ENCODE measurements around the gene ORC3. TPM values are rescaled to one million over a fixed set of nuclear protein-coding genes. Genes with fewer than 3 reads are reported as not detected.

The ORC3 gene
- polyA plus RNA-seq, 1 donor (not counting 4 experiments of a cell fraction or from before 2014, with no cell fraction given) = 37.4 TPM

- no peaks in the 10 kb centered on the region for H3K9me3 ChIP-seq (ENCODE audit: control insufficient read depth, low read depth, low read length)
- no peaks in the 10 kb centered on the region for H3K36me3 ChIP-seq (ENCODE audit: control insufficient read depth in 2 of 2, extremely low read depth in 1 of 2, insufficient read depth in 2 of 2, low read length in 2 of 2)
- DNase-seq (ENCODE audit: low read depth, low spot score) (no peak), FAIRE-seq (no peak)
- H2AFZ ChIP-seq (ENCODE audit: control insufficient read depth, low read length) = no peak overlapping the region
- no peak overlapping the region for H3K4me3 ChIP-seq (ENCODE audit: control insufficient read depth in 2 of 3, extremely low read depth in 1 of 3, insufficient read depth in 2 of 3, low read depth in 1 of 3, low read length in 3 of 3)
- dilution Hi-C loops (cut with MboI; ENCODE audit: extremely low pct_ligation_motif_present, low sequenced_read_pairs) = no loop called here
- H4K20me1 ChIP-seq (ENCODE audit: control insufficient read depth, extremely low read depth, insufficient read depth, low read length) = no peaks in the 10 kb centered on the region
- no peak for TF ChIP-seq EZH2 (IDR thresholded peaks at IDR 0.05; ENCODE audit: low read length)
- no peak for TF ChIP-seq CTCF (optimal IDR thresholded peaks at IDR 0.05 in 1 of 3, IDR thresholded peaks at IDR 0.05 in 1 of 3, conservative IDR thresholded peaks at IDR 0.05 in 1 of 3; ENCODE audit: extremely low read depth in 1 of 3, insufficient read depth in 2 of 3, low read length in 3 of 3)
- H3K9me1 ChIP-seq (ENCODE audit: control insufficient read depth, extremely low read depth, insufficient read depth, low read length) = no peaks in the 10 kb centered on the region
- H3K9ac ChIP-seq (ENCODE audit: control insufficient read depth, extremely low read depth, insufficient read depth, low read length) = no peak overlapping the region
- no peaks in the 10 kb centered on the region for H3K4me1 ChIP-seq (ENCODE audit: control insufficient read depth, extremely low read depth, insufficient read depth, low read length)
- no peak overlapping the region for H3K27ac ChIP-seq (ENCODE audit: control insufficient read depth, insufficient read depth, low read length)
- H3K79me2 ChIP-seq (ENCODE audit: control insufficient read depth, insufficient read depth, low read length) = no peaks in the 10 kb centered on the region
- H3K4me2 ChIP-seq (ENCODE audit: control insufficient read depth, extremely low read depth, insufficient read depth, low read depth, low read length) = no peak overlapping the region
- no peaks in the 10 kb centered on the region for H3K27me3 ChIP-seq (ENCODE audit: control insufficient read depth, extremely low read depth, insufficient read depth, low read length)
These were observed 33.3 kb downstream of the ORC3 start for GRCh38 chr6:87623248-87623647.

GRCh38 chr6:87628424-87628823 lies 38.5 kb downstream of the ORC3 start:
- H3K9ac ChIP-seq (ENCODE audit: control insufficient read depth, extremely low read depth, insufficient read depth, low read length) = no peak overlapping the region
- TF ChIP-seq CTCF (optimal IDR thresholded peaks at IDR 0.05 in 1 of 3, IDR thresholded peaks at IDR 0.05 in 1 of 3, conservative IDR thresholded peaks at IDR 0.05 in 1 of 3; ENCODE audit: extremely low read depth in 1 of 3, insufficient read depth in 2 of 3, low read length in 3 of 3) (no peak), EZH2 (IDR thresholded peaks at IDR 0.05; ENCODE audit: low read length) (no peak)
- no peaks in the 10 kb centered on the region for H3K36me3 ChIP-seq (ENCODE audit: control insufficient read depth in 2 of 2, extremely low read depth in 1 of 2, insufficient read depth in 2 of 2, low read length in 2 of 2)
- H3K79me2 ChIP-seq (ENCODE audit: control insufficient read depth, insufficient read depth, low read length) = no peaks in the 10 kb centered on the region
- no peaks in the 10 kb centered on the region for H3K27me3 ChIP-seq (ENCODE audit: control insufficient read depth, extremely low read depth, insufficient read depth, low read length)
- no peak overlapping the region for H2AFZ ChIP-seq (ENCODE audit: control insufficient read depth, low read length)
- dilution Hi-C loops (cut with MboI; ENCODE audit: extremely low pct_ligation_motif_present, low sequenced_read_pairs) = no loop called here
- FAIRE-seq = no peak
- no peaks in the 10 kb centered on the region for H3K9me1 ChIP-seq (ENCODE audit: control insufficient read depth, extremely low read depth, insufficient read depth, low read length)
- no peak overlapping the region for H3K4me2 ChIP-seq (ENCODE audit: control insufficient read depth, extremely low read depth, insufficient read depth, low read depth, low read length)
- no peak for DNase-seq (ENCODE audit: low read depth, low spot score)
- H4K20me1 ChIP-seq (ENCODE audit: control insufficient read depth, extremely low read depth, insufficient read depth, low read length) = no peaks in the 10 kb centered on the region
- H3K9me3 ChIP-seq (ENCODE audit: control insufficient read depth, low read depth, low read length) = no peaks in the 10 kb centered on the region
- H3K27ac ChIP-seq (ENCODE audit: control insufficient read depth, insufficient read depth, low read length) = no peak overlapping the region
- no peak overlapping the region for H3K4me3 ChIP-seq (ENCODE audit: control insufficient read depth in 2 of 3, extremely low read depth in 1 of 3, insufficient read depth in 2 of 3, low read depth in 1 of 3, low read length in 3 of 3)
- no peaks in the 10 kb centered on the region for H3K4me1 ChIP-seq (ENCODE audit: control insufficient read depth, extremely low read depth, insufficient read depth, low read length)

All from keratinocyte (primary cell).